Uterus (tissue), 4 donors: ENCODE measurements around the gene MFSD12. TPM values are rescaled to one million over a fixed set of nuclear protein-coding genes. Genes with fewer than 3 reads are reported as not detected.
"Not testable (repeated sequence)": the region's sequence is repeated elsewhere in the genome, so short reads cannot be mapped to it uniquely, and the experiment has no call there.

Experiments
- DNase-seq, 2 donors: peaks; one replicate each; pipeline ENCODE4 v3.0.0-alpha.2; 2019 to 2020
- H3K27ac ChIP-seq, 2 donors: fragments of 200-600 bp; sonication (generic); 1 replicate in 1 of 2; 2 replicates in 1 of 2; pipeline ENCODE4 v1.5.1; 2016 to 2018
- H3K27me3 ChIP-seq, 2 donors: fragments of 200-600 bp; sonication (generic); one replicate each; pipeline ENCODE4 v1.5.1; 2018 to 2019; ENCODE audit warnings: control low read depth in 1 of 2
- H3K36me3 ChIP-seq, 2 donors: fragments of 200-600 bp; sonication (generic); one replicate each; pipeline ENCODE4 v1.5.1; 2019; ENCODE audit warnings: control low read depth in 1 of 2
- H3K4me1 ChIP-seq, 2 donors: fragments of 200-600 bp; sonication (generic); one replicate each; pipeline ENCODE4 v1.5.1; 2018 to 2019; ENCODE audit warnings: control low read depth in 1 of 2
- H3K4me3 ChIP-seq, 2 donors: fragments of 200-600 bp; sonication (generic); 1 replicate in 1 of 2; 2 replicates in 1 of 2; pipeline ENCODE4 v1.5.1; 2018 to 2019; ENCODE audit warnings: mild to moderate bottlenecking in 1 of 2
- H3K9me3 ChIP-seq, 2 donors: fragments of 200-600 bp; sonication (generic); one replicate each; pipeline ENCODE4 v1.5.1; 2019; ENCODE audit warnings: control low read depth in 1 of 2
- CTCF ChIP-seq, 4 experiments: fragments of 200-600 bp in 2 of 4; fragments of 450-650 bp in 2 of 4; sonication (generic) in 2 of 4; IDR thresholded peaks; one replicate each; pipeline ENCODE4 v1.5.1; 2016 to 2019; ENCODE audit warnings: antibody characterized with exemption in 4 of 4, mild to moderate bottlenecking in 2 of 4, moderate library complexity in 1 of 4
- POLR2A ChIP-seq, 2 donors: fragments of 450-650 bp; IDR thresholded peaks; one replicate each; pipeline ENCODE4 v1.6.1; 2016; ENCODE audit warnings: antibody characterized with exemption in 2 of 2, mild to moderate bottlenecking in 1 of 2, moderate library complexity in 1 of 2
- intact Hi-C: fragments of 100-400 bp; cut with DNase I; formaldehyde crosslinking; loops from one replicate; pipeline ENCODE4 v1.15.1; 2023; ENCODE audit warnings: low total_unique reads
- total RNA-seq, 4 donors: library from RNA; depleted of rRNA in 3 of 4; stranded (reverse); fragments of >200 nt in 3 of 4; gene quantifications; one replicate each; pipeline versions ENCODE4 v1.1.0 to v1.2.4, GENCODE V29; 2014 to 2023
- donor health status: DM: yes; HTN: yes; CAD: no.

MFSD12 gene
- total RNA-seq, 4 donors from 2014 or later: 0.59 to 44.9 (median 38.9) TPM

GRCh38 chr19:3508771-3509535, 48.4 kb downstream of the MFSD12 start:
- Histone ChIP-seq H3K36me3 (no peaks in the 10 kb centered on the region), H3K27me3 (no peaks in the 10 kb centered on the region), H3K9me3 (no peaks in the 10 kb centered on the region), H3K27ac (no peak overlapping the region), H3K4me1 (peaks cover 0 to 3% of the 10 kb centered on the region in 2 donors), H3K4me3 (no peak overlapping the region)
- intact Hi-C loops: no loop called here
- DNase-seq: no peak
- TF ChIP-seq POLR2A (IDR thresholded peaks at IDR 0.05) (no peak), CTCF (IDR thresholded peaks at IDR 0.05) (no peak)

GRCh38 chr19:3508121-3508661, 49.2 kb downstream of the MFSD12 start:
- DNase-seq, H3K36me3 ChIP-seq, intact Hi-C loops, H3K4me1 ChIP-seq, H3K4me3 ChIP-seq, H3K27me3 ChIP-seq, H3K9me3 ChIP-seq, H3K27ac ChIP-seq: not testable (repeated sequence)

GRCh38 chr19:3507371-3508120, 49.8 kb downstream of the MFSD12 start:
- Histone ChIP-seq H3K36me3 (no peaks in the 10 kb centered on the region), H3K27me3 (no peaks in the 10 kb centered on the region), H3K27ac (peak overlapping the region; percentile 79 to 90), H3K9me3 (no peaks in the 10 kb centered on the region), H3K4me3 (peak overlapping the region; percentile 56 to 100), H3K4me1 (peaks cover 0 to 3% of the 10 kb centered on the region in 2 donors)
- DNase-seq: peak in 1 of 2 donors; percentile 53
- TF ChIP-seq POLR2A (IDR thresholded peaks at IDR 0.05): peak in 1 of 2 donors; percentile 6
- no peak for TF ChIP-seq CTCF (IDR thresholded peaks at IDR 0.05)
- intact Hi-C loops: no loop called here

- no peaks in the 10 kb centered on the region for H3K36me3 ChIP-seq
- TF ChIP-seq POLR2A (IDR thresholded peaks at IDR 0.05): no peak
- TF ChIP-seq CTCF (IDR thresholded peaks at IDR 0.05): no peak
- DNase-seq: peak in 1 of 2 donors; percentile 54
- H3K27me3 ChIP-seq: no peaks in the 10 kb centered on the region
- peak overlapping the region; percentile 79 to 90 for H3K27ac ChIP-seq
- peak overlapping the region; percentile 56 to 100 for H3K4me3 ChIP-seq
- no peaks in the 10 kb centered on the region for H3K9me3 ChIP-seq
- peaks cover 0 to 3% of the 10 kb centered on the region in 2 donors for H3K4me1 ChIP-seq
- intact Hi-C loops: no loop called here
These were observed 50.7 kb downstream of the MFSD12 start for GRCh38 chr19:3506384-3507340.
